Measurements from ENCODE around the gene SLX4IP.
"Not testable (repeated sequence)": the region's sequence is repeated elsewhere in the genome, so short reads cannot be mapped to it uniquely, and the experiment has no call there.

Gene SLX4IP

GRCh38 chr20:10613426-10613825 lies 178.3 kb downstream of the SLX4IP start:
- DNase-seq, result not testable (repeated sequence)

DNA sequence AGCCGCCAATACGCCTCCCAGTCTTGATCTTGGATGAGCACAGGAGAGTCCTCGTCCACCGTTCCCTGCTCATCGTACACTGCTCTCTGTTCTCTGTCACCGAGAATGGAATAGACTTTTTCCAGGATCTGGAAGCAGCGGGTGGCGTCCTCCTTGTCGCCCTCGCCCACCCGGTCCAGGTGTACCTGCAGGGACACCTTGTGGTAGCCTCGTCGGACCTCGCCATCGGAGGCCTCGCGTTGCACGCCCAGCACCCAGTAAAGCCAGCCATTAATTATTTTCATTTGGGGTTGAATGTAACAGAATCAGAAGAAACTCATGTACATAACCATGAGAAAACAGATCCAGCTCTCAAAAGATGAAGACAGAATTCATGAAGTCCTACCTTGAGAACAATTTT lies 178.8 kb downstream of the SLX4IP start:
- no peak for DNase-seq

DNA sequence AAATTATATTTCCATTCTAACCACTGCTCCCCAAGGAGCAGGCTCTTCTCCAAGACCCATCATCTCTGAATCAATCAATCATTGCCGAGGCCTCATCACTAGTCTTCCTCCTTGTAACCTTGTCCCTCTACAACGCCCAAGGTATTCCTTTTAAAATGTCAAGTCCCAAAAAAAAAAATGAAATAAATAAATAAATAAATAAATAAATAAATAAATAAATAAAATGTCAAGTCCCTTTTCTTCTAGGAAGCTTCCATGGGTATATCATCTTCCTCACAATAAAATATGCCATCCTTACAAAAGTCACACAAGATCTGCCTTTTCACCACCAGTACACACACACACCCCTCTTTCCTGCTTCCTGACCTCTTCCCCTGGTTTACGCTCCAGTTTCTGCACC lies 181.1 kb downstream of the SLX4IP start:
- DNase-seq, result no peak

DNA sequence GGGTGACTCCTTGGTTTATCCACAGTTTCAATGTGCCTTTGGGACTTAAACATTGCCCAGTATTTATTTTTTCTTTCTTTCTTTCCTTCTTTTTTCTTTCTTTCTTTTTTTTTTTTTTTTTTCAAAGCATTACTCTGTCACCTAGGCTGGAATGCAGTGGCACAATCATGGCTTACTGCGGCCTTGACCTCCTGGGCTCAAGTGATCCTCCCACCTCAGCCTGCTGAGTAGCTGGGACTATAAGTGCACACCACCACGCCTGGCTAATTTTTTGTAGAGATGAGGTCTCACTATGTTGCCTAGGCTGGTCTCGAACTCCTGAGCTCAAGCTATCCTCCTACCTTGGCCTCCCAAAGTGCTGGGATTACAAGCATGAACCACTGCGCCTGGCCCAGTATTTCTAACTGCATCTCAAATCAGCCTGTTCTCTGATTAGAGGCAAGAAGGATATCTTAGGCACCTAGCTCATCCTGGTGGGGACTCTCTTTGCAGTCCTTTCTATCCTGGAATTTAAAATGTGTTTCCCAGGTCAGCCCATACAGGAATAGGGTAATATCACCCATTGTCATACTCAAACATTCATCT lies 182.5 kb downstream of the SLX4IP start:
- not testable (repeated sequence) for DNase-seq

- DNase-seq, result no peak
These were observed 183.6 kb downstream of the SLX4IP start for GRCh38 chr20:10618611-10619245.

GRCh38 chr20:10619427-10619826 lies 184.3 kb downstream of the SLX4IP start:
- no peak for DNase-seq

DNA sequence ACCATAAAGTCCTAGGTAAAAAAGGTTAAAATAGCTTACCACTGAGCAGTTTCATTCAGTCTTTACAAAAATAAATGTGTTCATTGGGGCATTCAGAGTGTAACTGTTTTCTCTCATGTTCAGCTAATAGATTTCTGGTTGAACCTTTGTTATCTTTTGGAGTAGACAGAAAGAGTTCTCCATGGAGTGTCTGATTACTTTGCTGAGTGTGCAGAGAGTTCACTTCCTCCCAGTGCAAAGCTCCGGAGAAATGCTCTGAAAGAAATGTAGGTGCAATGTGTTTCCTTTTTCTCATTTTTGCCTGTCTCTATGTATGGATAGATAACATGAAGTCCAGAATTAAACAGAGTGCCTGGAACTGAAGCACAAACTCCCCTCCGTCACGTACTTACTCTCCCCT lies 186.0 kb downstream of the SLX4IP start:
- no peak for DNase-seq

DNA sequence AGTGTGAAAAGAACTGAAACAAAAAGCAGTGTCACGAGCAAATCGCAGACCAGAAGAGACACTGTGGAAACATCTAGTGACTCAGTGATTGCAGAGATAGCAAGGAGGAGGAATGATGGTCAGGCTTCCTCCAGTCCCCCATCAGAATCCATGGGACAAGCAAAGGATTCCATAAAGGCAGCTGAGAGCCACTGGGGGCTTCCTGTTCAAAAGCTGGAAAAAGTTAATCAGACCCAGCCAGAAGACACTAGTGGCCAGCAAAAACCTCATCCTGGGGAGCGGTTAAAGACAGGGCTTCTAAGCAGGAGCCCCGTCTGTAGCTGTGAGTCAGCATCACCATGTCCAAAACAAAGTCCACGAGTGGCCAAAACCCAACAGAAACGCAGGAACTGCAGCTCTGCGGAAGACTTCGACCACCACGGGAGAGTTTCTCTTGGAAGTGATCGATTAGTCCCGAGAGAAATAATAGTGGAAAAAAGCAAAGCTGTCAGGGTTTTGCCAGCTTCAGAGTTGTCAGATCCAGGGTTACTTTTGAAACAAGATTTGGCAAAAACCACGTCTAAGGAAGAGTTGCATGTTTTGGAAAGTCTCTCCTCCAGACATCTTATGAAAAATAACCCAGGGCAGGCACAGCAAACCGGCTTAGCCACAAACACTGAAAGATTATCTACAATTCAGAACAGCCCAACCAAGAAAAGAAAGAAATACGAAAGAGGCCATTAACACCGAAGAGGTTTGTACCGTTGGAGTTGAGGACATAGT lies 187.7 kb downstream of the SLX4IP start:
- no peak for DNase-seq

- DNase-seq, result no peak
These were observed 190.5 kb downstream of the SLX4IP start for GRCh38 chr20:10625641-10626040.

- DNase-seq, result no peak
These were observed 191.8 kb downstream of the SLX4IP start for GRCh38 chr20:10626896-10627295.

GRCh38 chr20:10629946-10630650 lies 195.0 kb downstream of the SLX4IP start:
- DNase-seq, result no peak

GRCh38 chr20:10631126-10631525 lies 196.0 kb downstream of the SLX4IP start:
- peak; percentile 23 for DNase-seq

GRCh38 chr20:10632721-10633509 lies 197.8 kb downstream of the SLX4IP start:
- no peak for DNase-seq

DNA sequence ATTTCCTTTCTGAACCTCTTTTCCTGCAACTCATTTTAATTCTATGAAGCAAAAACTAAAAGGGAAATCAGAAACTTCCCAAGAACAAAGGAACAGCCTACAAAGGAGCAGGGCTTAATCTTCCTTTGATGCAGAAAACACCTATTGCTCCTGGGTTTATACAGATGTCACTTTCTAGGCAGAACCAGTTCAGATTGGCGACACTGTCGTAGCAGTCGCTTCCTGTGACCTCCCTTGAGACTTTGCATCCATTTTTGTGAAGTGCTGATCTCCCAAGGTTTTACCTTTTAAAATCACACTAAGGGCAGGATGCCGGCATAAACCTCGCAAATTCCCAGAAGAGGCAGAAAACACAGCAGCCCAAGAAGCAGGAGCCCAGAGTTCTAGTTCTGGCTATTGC lies 198.6 kb downstream of the SLX4IP start:
- DNase-seq, result no peak

DNA sequence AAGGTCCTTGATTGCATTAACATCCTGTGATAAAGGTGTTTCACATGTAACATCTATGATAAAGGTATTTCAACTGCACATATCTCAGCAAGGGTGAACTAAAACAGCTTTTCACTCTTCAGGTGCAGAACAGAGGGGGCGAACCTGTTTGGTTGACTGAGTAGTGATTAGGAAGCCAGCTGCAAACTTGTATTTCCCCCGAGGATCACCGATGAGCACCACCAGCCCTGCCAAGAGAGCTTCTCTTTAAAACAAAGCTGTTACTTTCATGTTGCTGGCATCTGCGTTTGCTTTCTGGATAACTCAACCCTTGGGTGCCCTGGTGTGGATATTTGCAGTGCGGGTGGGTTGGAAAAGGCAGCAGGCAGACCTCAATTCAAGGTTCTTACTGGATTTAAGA lies 199.1 kb downstream of the SLX4IP start:
- no peak for DNase-seq

GRCh38 chr20:10634683-10635411 lies 199.7 kb downstream of the SLX4IP start:
- no peak for DNase-seq

- no peak for DNase-seq
These were observed 200.5 kb downstream of the SLX4IP start for GRCh38 chr20:10635476-10636208.

DNA sequence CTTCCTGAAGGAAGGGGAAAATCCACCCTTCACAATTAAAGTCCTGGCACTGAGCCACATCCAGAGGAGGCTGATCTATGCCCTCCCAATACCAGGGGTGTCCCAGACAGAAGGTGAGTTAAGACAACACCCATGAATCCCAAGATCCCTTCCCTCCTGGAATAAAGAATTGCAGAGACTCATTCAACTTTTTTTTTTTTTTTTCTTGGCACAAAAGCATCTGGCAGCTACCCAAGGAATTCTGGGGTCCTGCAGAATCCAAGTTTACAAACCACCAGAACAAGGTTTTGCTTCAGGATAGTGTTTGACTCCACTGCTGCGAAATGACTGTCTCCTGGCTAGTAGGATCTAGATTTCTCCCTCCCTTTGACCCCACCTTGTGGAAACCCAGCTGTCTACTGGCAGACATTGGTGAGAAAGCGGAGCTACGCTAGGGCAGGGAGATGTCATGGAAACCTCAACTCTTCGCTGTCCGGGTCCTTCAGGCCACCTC lies 201.3 kb downstream of the SLX4IP start:
- DNase-seq, result no peak

GRCh38 chr20:10637031-10637559 lies 202.0 kb downstream of the SLX4IP start:
- DNase-seq, result no peak

DNA sequence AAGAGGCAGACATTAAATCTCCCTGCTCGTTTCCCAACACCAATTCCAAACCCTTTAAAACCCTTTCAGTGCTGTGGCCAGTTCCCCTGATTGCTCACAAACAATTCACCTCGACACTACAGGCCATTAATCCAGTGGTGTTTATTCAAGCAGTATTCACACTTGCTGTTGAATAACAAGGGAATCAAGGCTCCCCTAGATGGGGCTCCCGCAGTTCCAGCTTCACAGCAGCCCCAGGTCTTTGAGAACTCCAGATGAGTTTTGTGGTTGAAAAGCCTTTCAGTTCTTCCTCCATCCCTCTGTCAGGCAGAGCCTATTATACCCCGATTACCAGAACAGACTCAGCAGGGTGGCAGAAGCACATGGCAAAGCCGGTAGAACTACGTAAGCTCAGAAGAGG lies 202.5 kb downstream of the SLX4IP start:
- no peak for DNase-seq
